ENCODE results near the gene TTC3. TPM values are rescaled to one million over a fixed set of nuclear protein-coding genes. Genes with fewer than 3 reads are reported as not detected.

Gene TTC3
- total RNA-seq, 4 donors from 2014 or later, result 96.5 to 195 (median 122) TPM

GRCh38 chr21:37055271-37055855 lies 17.7 kb upstream of the TTC3 start:
- 85% methylated on average over 2 of the region's 2 CpGs for WGBS
- H3K36me3 ChIP-seq, result no peaks in the 10 kb centered on the region
- H3K9me3 ChIP-seq, result no peaks in the 10 kb centered on the region
- no peak for DNase-seq (ENCODE audit: low spot score in 2 of 2)
- peaks cover 4% of the 10 kb centered on the region for H3K4me1 ChIP-seq
- no peaks in the 10 kb centered on the region for H3K27me3 ChIP-seq
- no peak overlapping the region for H3K4me3 ChIP-seq
- TF ChIP-seq EP300 (IDR thresholded peaks at IDR 0.05), result no peak
- no peak for TF ChIP-seq CTCF (IDR thresholded peaks at IDR 0.05)
- TF ChIP-seq POLR2A (IDR thresholded peaks at IDR 0.05), result no peak
- TF ChIP-seq POLR2AphosphoS5 (IDR thresholded peaks at IDR 0.05), result no peak
- H3K27ac ChIP-seq, result no peak overlapping the region

- TF ChIP-seq POLR2A (IDR thresholded peaks at IDR 0.05), result no peak
- no peak for TF ChIP-seq CTCF (IDR thresholded peaks at IDR 0.05)
- TF ChIP-seq EP300 (IDR thresholded peaks at IDR 0.05), result no peak
- no peak for TF ChIP-seq POLR2AphosphoS5 (IDR thresholded peaks at IDR 0.05)
- no peak for DNase-seq (ENCODE audit: low spot score in 2 of 2)
- H3K27ac ChIP-seq, result no peak overlapping the region
- no peak overlapping the region for H3K4me3 ChIP-seq
- no peaks in the 10 kb centered on the region for H3K36me3 ChIP-seq
- H3K27me3 ChIP-seq, result no peaks in the 10 kb centered on the region
- WGBS, result 92% methylated on average over 7 of the region's 7 CpGs
- no peaks in the 10 kb centered on the region for H3K9me3 ChIP-seq
- peaks cover 8% of the 10 kb centered on the region for H3K4me1 ChIP-seq
Measured at GRCh38 chr21:37057614-37058013, 15.4 kb upstream of the TTC3 start.

GRCh38 chr21:37058261-37058660 lies 14.8 kb upstream of the TTC3 start:
- TF ChIP-seq POLR2AphosphoS5 (IDR thresholded peaks at IDR 0.05), result no peak
- TF ChIP-seq EP300 (IDR thresholded peaks at IDR 0.05), result no peak
- TF ChIP-seq CTCF (IDR thresholded peaks at IDR 0.05), result no peak
- no peak for TF ChIP-seq POLR2A (IDR thresholded peaks at IDR 0.05)
- Histone ChIP-seq H3K27ac (no peak overlapping the region), H3K9me3 (no peaks in the 10 kb centered on the region), H3K4me1 (peaks cover 8% of the 10 kb centered on the region), H3K36me3 (no peaks in the 10 kb centered on the region), H3K4me3 (no peak overlapping the region), H3K27me3 (no peaks in the 10 kb centered on the region)
- no peak for DNase-seq (ENCODE audit: low spot score in 2 of 2)
- 57% methylated on average over 2 of the region's 2 CpGs for WGBS

- Histone ChIP-seq H3K27ac (no peak overlapping the region), H3K27me3 (no peaks in the 10 kb centered on the region), H3K36me3 (no peaks in the 10 kb centered on the region), H3K4me3 (no peak overlapping the region), H3K4me1 (peaks cover 8% of the 10 kb centered on the region), H3K9me3 (no peaks in the 10 kb centered on the region)
- DNase-seq (ENCODE audit: low spot score in 2 of 2), result no peak
- TF ChIP-seq CTCF (IDR thresholded peaks at IDR 0.05) (no peak), POLR2AphosphoS5 (IDR thresholded peaks at IDR 0.05) (no peak), EP300 (IDR thresholded peaks at IDR 0.05) (no peak), POLR2A (IDR thresholded peaks at IDR 0.05) (no peak)
- 71% methylated on average over 5 of the region's 5 CpGs for WGBS
Measured at GRCh38 chr21:37059181-37059580, 13.9 kb upstream of the TTC3 start.

- Histone ChIP-seq H3K27me3 (no peaks in the 10 kb centered on the region), H3K4me1 (peaks cover 8% of the 10 kb centered on the region), H3K36me3 (peaks cover 4% of the 10 kb centered on the region), H3K9me3 (no peaks in the 10 kb centered on the region), H3K27ac (no peak overlapping the region), H3K4me3 (no peak overlapping the region)
- no peak for DNase-seq (ENCODE audit: low spot score in 2 of 2)
- WGBS, result 67% methylated on average over 1 of the region's 1 CpG
- TF ChIP-seq CTCF (IDR thresholded peaks at IDR 0.05) (no peak), EP300 (IDR thresholded peaks at IDR 0.05) (no peak), POLR2AphosphoS5 (IDR thresholded peaks at IDR 0.05) (no peak), POLR2A (IDR thresholded peaks at IDR 0.05) (no peak)
Measured at GRCh38 chr21:37060296-37060695, 12.8 kb upstream of the TTC3 start.
